H1 (cell line): ENCODE results near the gene CCL4. TPM values are rescaled to one million over a fixed set of nuclear protein-coding genes. Genes with fewer than 3 reads are reported as not detected.

Experiments
- CTCF ChIA-PET: fragments of 300-600 bp; sonication (Branson Sonifier 250); formaldehyde crosslinking; loops from one replicate; lab custom pipeline; 2021; ENCODE audit not compliant: partially characterized antibody; lab: Charles Lee
- POLR2A ChIA-PET: fragments of 300-600 bp; sonication (Branson Sonifier 250); formaldehyde crosslinking; loops from one replicate; lab custom pipeline; 2021; ENCODE audit warnings: inconsistent platforms; ENCODE audit not compliant: partially characterized antibody; lab: Charles Lee
- DNase-seq, 2 experiments: peaks; one replicate each; pipeline versions ENCODE4 v3.0.0 to v3.0.0-alpha.2; 2010 to 2022; ENCODE audit warnings: low spot score in 2 of 2, low read depth in 1 of 2, mixed read lengths in 1 of 2
- FAIRE-seq: peaks from 2 replicates; lab custom pipeline; 2011; peaks lifted over from hg19 to GRCh38; lab: Jason Lieb, UNC
- H2AFZ ChIP-seq: 2 replicates; pipeline ENCODE4 v1.8.1; 2012; ENCODE audit warnings: low read length, inconsistent platforms
- H2AK5ac ChIP-seq: 2 replicates; pipeline ENCODE4 v1.6.1; 2013; ENCODE audit warnings: low read depth, low read length
- H2BK120ac ChIP-seq: replicated peaks from 2 replicates; pipeline ENCODE3; 2013; ENCODE audit warnings: low read depth, low read length, inconsistent platforms
- H2BK12ac ChIP-seq: 2 replicates; pipeline ENCODE4 v1.6.1; 2013; ENCODE audit warnings: low read depth, low read length
- H2BK15ac ChIP-seq: 2 replicates; pipeline ENCODE4 v1.6.1; 2013; ENCODE audit warnings: low read length
- H2BK20ac ChIP-seq: 2 replicates; pipeline ENCODE4 v1.6.1; 2013; ENCODE audit warnings: low read length
- H2BK5ac ChIP-seq: 2 replicates; pipeline ENCODE4 v1.6.1; 2013; ENCODE audit warnings: low read depth, low read length
- H3K14ac ChIP-seq: 2 replicates; pipeline ENCODE4 v1.6.1; 2013; ENCODE audit warnings: inconsistent platforms; ENCODE audit not compliant: insufficient read length
- H3K18ac ChIP-seq: 2 replicates; pipeline ENCODE4 v1.6.1; 2013; ENCODE audit warnings: low read length; ENCODE audit errors: extremely low read depth
- H3K23ac ChIP-seq: 2 replicates; pipeline ENCODE4 v1.6.1; 2013; ENCODE audit warnings: inconsistent platforms; ENCODE audit not compliant: insufficient read length
- H3K23me2 ChIP-seq: 2 replicates; pipeline ENCODE4 v1.6.1; 2013; ENCODE audit warnings: low read depth, low read length
- H3K27ac ChIP-seq: 2 replicates; pipeline ENCODE4 v1.6.1; 2011; ENCODE audit warnings: low read depth, low read length, inconsistent platforms
- H3K27me3 ChIP-seq, 4 experiments: replicated peaks in 1 of 4; 1 replicate in 1 of 4; 2 replicates in 3 of 4; pipeline versions ENCODE4 v1.6.1 to v1.8.1; 2011 to 2013; ENCODE audit warnings: low read length in 3 of 4, mild to moderate bottlenecking in 3 of 4, inconsistent platforms in 2 of 4, mixed read lengths in 2 of 4, moderate library complexity in 1 of 4; ENCODE audit not compliant: control insufficient read depth in 3 of 4, insufficient read depth in 3 of 4; ENCODE audit errors: extremely low read depth in 1 of 4
- H3K36me3 ChIP-seq, 4 experiments: 2 replicates each; pipeline versions ENCODE4 v1.6.1 to v1.8.1; 2011 to 2013; ENCODE audit warnings: mild to moderate bottlenecking in 4 of 4, low read length in 3 of 4, moderate library complexity in 2 of 4, control low read depth in 1 of 4, inconsistent platforms in 1 of 4; ENCODE audit not compliant: insufficient read depth in 4 of 4, control insufficient read depth in 2 of 4
- H3K4ac ChIP-seq: replicated peaks from 2 replicates; pipeline ENCODE3; 2013; ENCODE audit warnings: low read length, low read depth, mixed read lengths, inconsistent platforms; ENCODE audit not compliant: insufficient read length
- H3K4me1 ChIP-seq, 4 experiments: replicated peaks in 1 of 4; 1 replicate in 1 of 4; 2 replicates in 3 of 4; pipeline versions ENCODE4 v1.6.1 to v1.8.1; 2011 to 2013; ENCODE audit warnings: low read length in 3 of 4, inconsistent platforms in 2 of 4, mixed read lengths in 1 of 4; ENCODE audit not compliant: insufficient read depth in 4 of 4, control insufficient read depth in 3 of 4
- H3K4me2 ChIP-seq, 2 experiments: 2 replicates each; pipeline versions ENCODE4 v1.6.1 to v1.8.1; 2011 to 2013; ENCODE audit warnings: low read depth in 2 of 2, low read length in 2 of 2, control low read depth in 1 of 2, inconsistent platforms in 1 of 2, mild to moderate bottlenecking in 1 of 2; ENCODE audit not compliant: insufficient read depth in 1 of 2
- H3K4me3 ChIP-seq, 4 experiments: fragments of 200-600, 300-600 bp in 1 of 4; sonication (generic), shearing (Covaris generic), sonication (Bioruptor Twin) in 1 of 4; 2 replicates each; pipeline versions ENCODE4 v1.5.1 to v1.8.1; 2011 to 2016; ENCODE audit warnings: low read length in 4 of 4, low read depth in 3 of 4, control low read depth in 2 of 4, inconsistent platforms in 2 of 4, mild to moderate bottlenecking in 2 of 4, mixed read lengths in 1 of 4, moderate library complexity in 1 of 4; ENCODE audit not compliant: insufficient read depth in 2 of 4; ENCODE audit errors: extremely low read depth in 1 of 4
- H3K56ac ChIP-seq: replicated peaks from 2 replicates; pipeline ENCODE3; 2013; ENCODE audit warnings: low read depth, mild to moderate bottlenecking, mixed read lengths, low read length, inconsistent platforms; ENCODE audit not compliant: insufficient read length
- H3K79me1 ChIP-seq: 2 replicates; pipeline ENCODE4 v1.6.1; 2013; ENCODE audit warnings: low read depth, low read length, control low read depth
- H3K79me2 ChIP-seq, 2 experiments: 2 replicates each; pipeline versions ENCODE4 v1.6.1 to v1.8.1; 2012 to 2013; ENCODE audit warnings: low read length in 2 of 2, mild to moderate bottlenecking in 2 of 2, inconsistent platforms in 1 of 2; ENCODE audit not compliant: insufficient read depth in 2 of 2, control insufficient read depth in 1 of 2
- H3K9ac ChIP-seq, 4 experiments: replicated peaks in 1 of 4; 1 replicate in 1 of 4; 2 replicates in 3 of 4; pipeline versions ENCODE4 v1.6.1 to v1.8.1; 2011 to 2013; ENCODE audit warnings: low read depth in 3 of 4, low read length in 3 of 4, control low read depth in 2 of 4, mild to moderate bottlenecking in 2 of 4, moderate library complexity in 2 of 4, inconsistent platforms in 1 of 4; ENCODE audit errors: extremely low read depth in 1 of 4
- H3K9me3 ChIP-seq, 2 experiments: 2 replicates each; pipeline versions ENCODE4 v1.6.1 to v1.8.1; 2012 to 2013; ENCODE audit warnings: mild to moderate bottlenecking in 2 of 2, moderate library complexity in 2 of 2, control low read depth in 1 of 2, inconsistent platforms in 1 of 2, low read depth in 1 of 2, low read length in 1 of 2, mixed read lengths in 1 of 2; ENCODE audit not compliant: insufficient read depth in 2 of 2
- H4K20me1 ChIP-seq, 2 experiments: replicated peaks in 1 of 2; 2 replicates each; pipeline versions ENCODE3 to v1.8.1; 2011 to 2013; ENCODE audit warnings: inconsistent platforms in 2 of 2, low read length in 2 of 2, mild to moderate bottlenecking in 1 of 2; ENCODE audit not compliant: insufficient read depth in 2 of 2, control insufficient read depth in 1 of 2
- H4K5ac ChIP-seq: 2 replicates; pipeline ENCODE4 v1.6.1; 2013; ENCODE audit warnings: low read length, low read depth, mixed read lengths, inconsistent platforms; ENCODE audit not compliant: insufficient read length
- H4K8ac ChIP-seq: 2 replicates; pipeline ENCODE4 v1.8.0; 2013; ENCODE audit warnings: mild to moderate bottlenecking, moderate library complexity, low read length, inconsistent platforms; ENCODE audit not compliant: insufficient read depth; ENCODE audit errors: extremely low read depth
- H4K91ac ChIP-seq: replicated peaks from 2 replicates; pipeline ENCODE3; 2013; ENCODE audit warnings: low read length, mixed read lengths, inconsistent platforms; ENCODE audit not compliant: insufficient read length
- BCL11A ChIP-seq, 2 experiments: IDR thresholded peaks; one replicate each; pipeline ENCODE4 v1.6.1; 2011; ENCODE audit warnings: low read depth in 2 of 2, low read length in 2 of 2, mild to moderate bottlenecking in 2 of 2
- JUN ChIP-seq: IDR thresholded peaks from 2 replicates; pipeline ENCODE4 v1.6.1; 2011; ENCODE audit warnings: low read depth, mild to moderate bottlenecking, improper control_type of control experiment, low read length
- POLR2A ChIP-seq, 2 experiments: IDR thresholded peaks; 1 replicate in 1 of 2; 2 replicates in 1 of 2; pipeline ENCODE4 v1.6.1; 2011; ENCODE audit warnings: low read depth in 2 of 2, low read length in 2 of 2, mild to moderate bottlenecking in 2 of 2; ENCODE audit errors: control extremely low read depth in 1 of 2
- RBBP5 ChIP-seq: IDR thresholded peaks from 2 replicates; pipeline ENCODE4 v1.7.1; 2012; ENCODE audit warnings: low read depth, mild to moderate bottlenecking, inconsistent platforms, low read length, moderate library complexity, borderline replicate concordance
- TAF1 ChIP-seq: IDR thresholded peaks from 2 replicates; pipeline ENCODE4 v1.6.1; 2011; ENCODE audit warnings: mild to moderate bottlenecking, low read depth, low read length
- WGBS, 2 experiments: shearing (Covaris generic) in 1 of 2; methylation state at CpG; one replicate each; pipeline versions ENCODE4 v1.1.6 to v1.1.7; 2013 to 2015; ENCODE audit warnings: low lambda C conversion rate in 2 of 2, mixed read lengths in 2 of 2, inconsistent platforms in 1 of 2, low coverage in 1 of 2, missing lambda C conversion rate in 1 of 2; ENCODE audit not compliant: insufficient replicate concordance in 2 of 2, insufficient coverage in 1 of 2, insufficient read length in 1 of 2; ENCODE audit errors: extremely low coverage in 1 of 2, missing lambda C conversion rate in 1 of 2; 5-methylcytosine and 5-hydroxymethylcytosine counted together
- polyA plus RNA-seq, 7 experiments: library from polyadenylated mRNA; depleted of rRNA in 3 of 7; stranded (reverse) in 5 of 7; unstranded in 2 of 7; fragments of >200 nt in 5 of 7; fragments of 200-250 nt in 2 of 7; gene quantifications; 1 replicate in 5 of 7; 2 replicates in 1 of 7; 4 replicates in 1 of 7; pipeline versions ENCODE4 v1.2.1 to v1.2.3, GENCODE V29; 2011 to 2013; ENCODE audit warnings: missing spikeins in 2 of 7, mixed read lengths in 2 of 7
- total RNA-seq: library from RNA; stranded (reverse); fragmentation: NEBNext Ultra II Directional; extraction: Animal tissue kit (Norgen Biotek cat#: 25700); gene quantifications from 2 replicates; pipeline ENCODE4 v1.2.1, GENCODE V29; 2021

Gene CCL4
- total and polyA plus RNA-seq, 2 of the 8 experiments (the other 6 are each of a cell fraction or from before 2014, with no cell fraction given), result not detected

DNA sequence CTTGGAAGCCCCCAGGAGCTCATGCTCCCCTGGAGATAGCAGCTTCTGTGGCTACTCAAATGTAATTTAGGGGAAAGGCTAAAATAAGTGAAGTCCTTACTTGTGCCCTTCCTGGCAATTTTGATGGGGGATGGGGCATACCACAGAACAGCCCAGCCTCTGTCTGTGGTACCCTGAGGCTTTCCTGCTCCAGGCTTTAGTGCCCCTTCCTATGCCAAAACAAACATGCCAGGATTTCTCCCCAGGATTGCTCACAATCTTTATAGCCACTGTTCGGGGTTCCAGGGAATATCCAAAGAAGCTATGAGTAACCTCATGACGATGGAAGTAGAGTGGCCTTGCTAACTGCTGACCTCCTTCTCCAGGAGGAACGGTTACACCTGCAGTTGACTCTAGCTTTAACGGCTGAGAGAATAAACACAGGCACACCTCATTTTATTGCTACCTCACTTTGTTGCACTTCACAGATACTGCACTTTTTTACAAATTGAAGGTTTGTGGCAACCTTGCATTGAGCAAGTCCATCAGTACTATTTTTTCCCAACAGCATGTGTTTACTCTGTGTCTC, 24.9 kb downstream of the CCL4 start:
- Histone ChIP-seq H2BK120ac (no peak overlapping the region), H3K4me1 (peaks cover 0 to 4% (median 3%) of the 10 kb centered on the region in 4 experiments; a peak in 6 of 7 replicates), H3K4me2 (no peak overlapping the region), H3K4me3 (no peak overlapping the region), H4K20me1 (no peaks in the 10 kb centered on the region), H3K79me1 (no peaks in the 10 kb centered on the region), H3K36me3 (no peaks in the 10 kb centered on the region), H2AK5ac (no peak overlapping the region), H2BK20ac (no peak overlapping the region), H3K27me3 (no peaks in the 10 kb centered on the region), H4K8ac (no peak overlapping the region), H4K5ac (no peak overlapping the region), H3K56ac (no peak overlapping the region), H2BK15ac (no peak overlapping the region), H3K23me2 (no peaks in the 10 kb centered on the region), H3K18ac (no peak overlapping the region), H2BK12ac (no peak overlapping the region), H3K23ac (no peak overlapping the region), H2AFZ (no peak overlapping the region), H4K91ac (no peak overlapping the region), H3K79me2 (no peaks in the 10 kb centered on the region), H2BK5ac (no peak overlapping the region), H3K9me3 (no peaks in the 10 kb centered on the region), H3K27ac (no peak overlapping the region), H3K4ac (no peak overlapping the region), H3K14ac (no peak overlapping the region), H3K9ac (no peak overlapping the region)
- no peak for TF ChIP-seq BCL11A (IDR thresholded peaks at IDR 0.05; ENCODE audit: low read depth in 2 of 2, low read length in 2 of 2)
- no peak for TF ChIP-seq RBBP5
- TF ChIP-seq TAF1, result no peak
- TF ChIP-seq POLR2A (IDR thresholded peaks at IDR 0.05; ENCODE audit: control extremely low read depth in 1 of 2, low read depth in 2 of 2, low read length in 2 of 2), result no peak
- TF ChIP-seq JUN, result no peak
- CTCF ChIA-PET, result interaction anchor here (0.7 to 2.1 kb wide), 5 partner anchors 56 to 214 kb away, joined by 3 to 6 read pairs (median 3); no protein-coding TSS in a partner anchor
- POLR2A ChIA-PET, result interaction anchor here (0.7 to 1.2 kb wide), 2 partner anchors 9 to 12 kb away, joined by 3 read pairs; no protein-coding TSS in a partner anchor
- FAIRE-seq (no peak), DNase-seq (no peak)
- 93% methylated on average over 4 of the region's 4 CpGs; no CpG with 5 or more reads in 1 of the 2 experiments for WGBS, 2 experiments
